ENCODE results near the gene HCK.
"Not testable (repeated sequence)": the region's sequence is repeated elsewhere in the genome, so short reads cannot be mapped to it uniquely, and the experiment has no call there.

HCK gene

DNA sequence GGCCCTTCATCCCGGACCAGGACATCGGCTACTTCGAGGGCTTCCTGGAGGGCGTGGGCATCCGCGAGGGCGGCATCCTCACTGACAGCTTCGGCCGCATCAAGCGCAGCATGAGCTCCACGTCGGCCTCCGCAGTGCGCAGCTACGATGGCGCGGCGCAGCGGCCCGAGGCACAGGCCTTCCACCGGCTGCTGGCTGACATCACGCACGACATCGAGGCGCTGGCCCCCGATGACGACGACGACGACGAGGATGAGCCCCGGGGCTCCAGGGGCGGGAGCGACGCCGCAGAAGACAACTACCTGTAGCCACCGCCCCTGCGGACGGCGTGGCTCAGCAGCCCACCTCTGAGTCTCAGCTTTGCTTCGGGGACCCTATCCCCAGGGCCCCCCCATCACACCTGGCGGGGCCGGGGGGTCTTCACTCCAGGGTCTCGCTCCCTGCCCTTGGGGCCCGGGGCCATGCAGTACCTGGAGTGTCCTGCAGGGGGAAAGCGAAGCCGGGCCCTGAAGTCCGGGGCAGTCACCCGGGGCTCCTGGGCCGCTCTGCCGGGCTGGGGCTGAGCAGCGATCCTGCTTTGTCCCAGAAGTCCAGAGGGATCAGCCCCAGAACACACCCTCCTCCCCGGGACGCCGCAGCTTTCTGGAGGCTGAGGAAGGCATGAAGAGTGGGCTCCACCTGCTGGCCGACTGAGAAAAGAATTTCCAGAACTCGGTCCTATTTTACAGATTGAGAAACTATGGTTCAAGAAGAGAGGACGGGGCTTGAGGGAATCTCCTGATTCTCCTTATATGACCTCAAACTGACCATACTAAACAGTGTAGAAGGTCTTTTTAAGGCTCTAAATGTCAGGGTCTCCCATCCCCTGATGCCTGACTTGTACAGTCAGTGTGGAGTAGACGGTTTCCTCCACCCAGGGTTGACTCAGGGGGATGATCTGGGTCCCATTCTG, 20.8 kb upstream of the HCK start:
- peak; percentile 38 to 57 for DNase-seq

DNA sequence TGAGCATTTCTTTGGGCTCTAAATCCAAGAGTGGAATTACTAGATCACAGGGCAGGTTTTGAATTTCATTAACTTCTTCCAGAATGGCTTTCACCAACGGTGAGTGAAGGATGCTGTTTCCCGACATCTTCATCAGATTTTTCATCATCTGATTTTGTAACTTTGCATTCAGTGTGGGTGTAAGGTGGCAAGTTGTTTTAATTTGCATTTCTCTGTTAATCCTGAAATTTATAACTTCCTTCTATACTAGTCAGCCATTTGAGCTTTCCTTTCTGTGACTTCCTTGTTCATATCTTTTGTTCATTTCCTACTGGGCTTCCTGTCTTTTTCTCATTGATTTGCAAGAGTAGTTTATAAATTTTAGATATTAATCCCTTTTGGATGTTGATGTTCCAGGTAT, 18.7 kb upstream of the HCK start:
- DNase-seq = no peak

DNA sequence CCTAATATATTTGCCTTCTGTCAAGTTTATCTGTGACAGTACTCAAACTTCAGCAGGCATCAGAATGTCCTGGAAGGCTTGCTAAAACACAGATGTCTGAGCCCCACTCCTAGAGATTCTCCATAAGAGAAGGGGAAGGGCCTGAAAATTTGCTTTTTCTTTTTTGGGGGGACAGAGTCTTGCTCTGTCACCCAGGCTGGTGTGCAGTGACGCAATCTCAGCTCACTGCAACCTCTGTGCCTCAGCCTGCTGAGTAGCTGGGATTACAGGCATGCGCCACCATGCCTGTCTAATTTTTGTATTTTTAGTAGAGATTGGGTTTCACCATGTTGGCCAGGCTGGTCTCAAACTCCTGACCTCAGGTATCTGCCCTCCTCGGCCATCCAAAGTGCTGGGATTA, 18.3 kb upstream of the HCK start:
- DNase-seq = not testable (repeated sequence)

DNA sequence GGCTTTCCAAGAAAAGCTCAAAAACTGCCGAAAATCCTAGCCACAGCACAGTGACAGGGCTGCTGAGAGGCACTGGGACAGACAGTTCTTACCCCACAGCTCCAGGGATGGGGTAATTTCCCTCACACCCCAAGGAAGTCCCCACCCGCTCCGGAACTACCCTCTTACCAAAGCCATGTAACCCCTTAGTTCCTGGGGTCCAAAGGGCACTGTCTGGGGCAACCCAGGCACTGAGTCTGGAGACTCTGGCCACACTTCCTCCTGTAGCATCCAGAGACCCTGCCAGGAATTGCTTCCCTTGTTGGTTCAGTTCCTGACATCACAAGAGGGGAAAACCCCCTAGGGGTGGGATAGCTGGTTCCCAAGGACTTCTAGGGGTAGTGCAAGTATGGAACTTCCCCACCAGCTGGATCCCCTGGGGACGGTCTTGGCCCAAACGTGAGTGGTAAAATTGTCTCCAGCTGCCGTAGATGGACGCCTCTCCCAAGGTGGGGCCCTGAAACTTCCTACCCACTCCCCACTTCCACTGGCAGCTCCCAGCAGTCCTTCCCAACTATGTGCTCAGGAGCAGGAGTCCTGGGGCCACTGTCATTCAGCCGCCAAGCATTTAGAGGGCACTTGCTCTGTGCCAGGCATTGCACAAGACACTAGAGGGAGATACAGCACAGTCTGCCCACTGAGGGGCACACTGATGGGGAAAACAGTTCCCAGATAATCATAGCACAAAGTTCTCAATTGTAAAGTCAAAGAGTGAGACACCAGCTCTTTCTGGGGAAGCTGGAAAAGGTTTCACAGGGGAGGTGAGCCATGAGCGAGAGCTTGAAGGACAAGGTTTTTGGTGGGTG, 17.2 kb upstream of the HCK start:
- DNase-seq = no peak

DNA sequence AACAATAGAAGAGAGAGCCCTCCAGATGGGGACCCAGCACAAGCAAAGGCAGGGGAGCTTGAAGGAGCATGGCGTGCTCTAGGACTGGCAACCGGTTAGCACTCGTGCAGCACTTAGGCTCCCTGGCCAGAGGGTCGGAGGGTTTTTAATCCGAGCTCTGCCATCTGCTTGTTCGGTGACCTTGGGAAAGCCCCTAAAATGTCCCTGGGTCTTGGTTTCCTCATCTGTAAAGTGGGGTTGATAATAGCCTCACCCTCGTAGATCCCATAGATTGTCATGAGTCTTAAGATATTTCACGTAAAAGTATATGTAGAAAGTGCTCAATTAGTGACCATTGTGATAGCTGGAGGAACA, 16.6 kb upstream of the HCK start:
- DNase-seq = no peak

DNA sequence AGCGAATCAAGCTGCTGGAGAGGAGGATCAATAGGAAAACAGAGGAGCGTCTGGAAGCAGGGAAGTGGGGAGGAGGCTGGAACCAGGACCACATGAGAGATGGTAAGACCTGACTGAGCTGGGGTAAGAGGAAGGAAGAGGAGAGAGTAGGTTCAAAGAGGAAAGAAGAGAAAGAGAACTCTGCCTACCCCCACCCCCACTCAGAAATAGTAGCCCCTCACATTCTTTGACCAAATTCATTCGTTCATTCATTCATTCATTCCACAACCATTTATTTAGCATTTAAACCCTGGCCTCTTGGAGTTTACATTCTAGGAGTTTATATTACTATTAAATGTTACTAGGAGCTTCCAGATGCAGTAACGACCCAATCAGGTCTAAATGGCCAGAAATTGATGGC, 15.8 kb upstream of the HCK start:
- no peak for DNase-seq

DNA sequence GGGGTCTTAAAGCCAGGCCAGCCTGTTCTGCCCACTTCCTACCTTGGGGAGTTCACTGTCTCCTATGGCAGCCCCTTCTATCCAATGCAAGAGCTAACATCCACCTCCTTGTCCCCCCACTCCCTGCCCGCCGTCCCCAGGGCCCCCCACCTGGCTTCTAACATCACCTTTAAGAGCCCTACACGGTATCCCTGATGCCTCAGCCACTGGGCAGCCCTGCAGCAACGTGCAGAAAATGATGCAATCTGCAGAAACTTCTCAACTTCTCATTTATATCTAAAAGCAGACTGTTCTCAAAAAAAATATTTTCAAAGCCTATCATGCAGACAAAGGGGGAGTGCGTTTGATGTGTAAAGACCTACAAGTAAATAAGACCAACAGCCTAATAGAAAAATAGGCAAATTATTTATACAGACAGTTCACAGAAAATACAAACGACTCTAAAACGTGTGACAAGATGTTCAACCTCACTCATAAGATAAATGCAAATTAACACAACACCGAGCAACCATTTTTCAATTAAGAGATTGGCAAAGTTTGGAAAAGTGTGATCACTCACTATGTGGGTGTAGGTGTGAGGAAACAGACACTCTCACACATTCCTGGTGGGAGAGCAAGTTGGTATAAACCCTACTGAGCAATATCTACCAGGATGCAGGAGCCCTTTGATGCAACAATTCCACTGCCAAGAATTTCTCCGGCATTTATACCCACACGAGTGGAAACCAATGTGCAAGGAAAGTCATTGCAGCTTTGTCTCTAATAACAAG, 15.1 kb upstream of the HCK start:
- DNase-seq = no peak

DNA sequence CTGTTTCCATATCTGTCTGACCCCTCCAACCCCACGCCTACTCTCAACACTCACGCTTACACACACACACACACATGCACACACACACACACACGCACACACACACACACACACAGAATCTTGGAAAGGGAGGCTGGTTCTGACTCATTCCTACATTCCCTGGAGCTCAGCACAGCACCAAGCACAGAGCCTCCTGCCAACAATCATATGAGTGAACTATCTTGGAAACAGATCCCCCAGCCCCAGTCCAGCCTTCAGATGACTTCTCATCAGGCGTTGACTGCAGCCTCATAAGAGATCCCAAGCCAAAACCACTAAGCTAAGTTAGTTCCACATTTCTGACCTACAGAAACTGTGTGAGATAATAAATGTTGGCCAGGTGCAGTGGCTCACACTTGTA, 14.1 kb upstream of the HCK start:
- no peak for DNase-seq

DNA sequence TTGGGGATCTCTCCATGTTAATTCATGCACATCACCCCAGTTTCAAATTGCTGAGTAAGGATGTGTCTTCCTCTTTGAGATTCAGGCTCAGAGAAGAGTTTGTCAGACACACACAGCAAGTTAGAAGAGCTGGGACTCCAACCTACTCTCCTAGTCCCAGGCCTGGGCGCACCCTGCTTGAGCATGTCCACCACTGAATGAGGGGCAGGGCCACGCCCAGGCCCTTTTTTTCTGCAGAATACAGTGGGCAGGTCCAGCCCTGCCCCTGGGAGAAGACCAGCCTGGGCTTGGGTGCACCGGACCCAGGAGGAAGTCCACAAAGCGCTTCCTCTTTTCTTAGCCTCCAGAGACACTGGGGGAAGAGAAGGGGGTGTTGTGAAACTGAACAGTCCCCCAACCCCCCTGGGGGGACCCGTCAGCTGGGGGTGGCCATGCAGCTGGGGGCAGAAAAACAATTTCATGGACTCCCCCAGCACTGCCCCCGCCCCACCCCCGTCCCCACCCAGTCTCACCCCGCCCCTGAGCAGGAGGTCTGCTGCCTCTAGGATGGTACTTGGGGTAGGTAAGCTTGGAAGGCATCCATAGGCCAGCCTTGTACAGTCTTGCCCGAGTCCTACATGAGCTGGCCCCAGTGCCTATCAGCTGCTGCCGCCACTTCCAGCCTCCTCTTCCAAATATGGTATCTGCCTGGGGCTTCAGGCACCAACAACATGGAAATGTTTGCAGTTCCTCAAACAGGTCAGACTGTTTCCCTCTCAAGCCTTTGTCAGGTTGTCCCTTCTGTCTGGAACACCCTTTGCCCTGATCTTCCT, 11.7 kb upstream of the HCK start:
- DNase-seq = no peak

DNA sequence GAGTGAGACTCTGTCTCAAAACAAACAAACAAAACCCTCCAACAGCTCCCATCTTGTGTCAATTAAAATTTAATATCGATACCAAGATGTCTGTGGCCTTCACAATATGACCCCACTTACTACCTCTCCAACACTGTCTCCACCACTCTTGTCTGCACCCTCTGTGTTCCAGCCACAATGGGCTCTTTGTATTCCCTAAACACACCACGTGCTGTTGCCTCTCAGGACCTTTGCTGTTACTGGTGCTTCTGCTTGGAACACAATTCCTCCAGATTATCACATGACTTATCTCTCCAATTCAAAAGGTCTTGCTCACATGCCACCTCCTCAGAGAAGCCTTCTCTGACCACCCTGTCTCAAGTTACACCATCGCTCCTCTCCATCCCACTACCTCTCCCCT, 6.0 kb upstream of the HCK start:
- no peak for DNase-seq

DNA sequence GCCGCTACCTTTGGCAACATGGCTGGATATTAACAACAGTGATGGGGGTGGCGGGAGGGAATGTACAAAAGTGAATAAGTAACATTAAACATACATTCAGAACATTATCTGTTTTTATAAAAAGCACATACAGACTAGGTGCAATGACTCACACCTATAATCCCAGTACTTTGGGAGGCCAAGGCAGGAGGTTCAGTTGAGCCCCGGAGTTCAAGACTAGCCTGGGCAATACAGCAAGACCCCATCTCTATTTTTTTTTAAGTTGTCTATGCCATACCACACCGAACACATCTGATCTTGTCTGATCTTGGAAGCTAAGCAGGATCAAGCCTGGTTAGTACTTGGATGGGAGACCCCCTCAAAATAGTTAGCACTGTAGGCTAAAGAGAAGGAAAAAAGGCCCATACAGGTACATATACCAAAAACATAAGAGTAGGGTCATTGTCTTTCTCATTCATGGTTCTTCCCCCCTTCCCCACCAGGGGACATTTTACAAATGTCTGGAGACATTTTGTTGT, 1.7 kb upstream of the HCK start:
- DNase-seq = no peak

DNA sequence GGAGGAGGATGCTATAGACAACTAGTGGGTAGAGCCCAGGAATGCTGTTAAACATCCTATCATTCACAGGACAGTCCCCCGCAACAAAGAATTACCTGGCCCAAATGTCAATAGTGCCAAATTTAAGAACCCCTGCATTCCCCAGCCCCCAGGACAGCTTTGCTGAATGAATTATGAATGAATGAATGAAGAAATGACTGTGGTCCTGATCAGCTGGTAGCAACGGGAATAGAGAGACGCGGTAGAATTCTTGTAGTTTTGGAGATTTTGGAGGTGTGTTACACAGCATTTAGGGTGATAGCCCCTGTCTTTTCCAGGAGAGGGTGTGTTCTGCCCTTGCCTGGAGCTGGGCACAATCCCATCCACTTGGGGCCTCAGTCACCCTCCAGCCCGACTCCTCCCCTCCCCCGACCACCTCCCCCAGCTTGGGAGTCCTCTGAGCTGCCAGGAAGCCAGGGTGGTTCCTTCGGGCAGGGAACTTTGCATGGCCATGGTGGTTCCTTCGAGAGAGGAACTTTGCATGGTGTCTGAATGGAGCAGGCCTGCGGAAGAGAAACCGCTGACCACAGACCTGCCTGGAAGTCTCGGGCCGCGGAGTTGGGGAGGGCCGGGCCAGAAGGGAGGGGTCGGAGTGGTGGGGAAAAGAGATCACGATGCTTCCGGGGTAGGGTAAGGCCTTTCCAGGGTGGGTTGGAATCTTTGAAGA, 1.0 kb upstream of the HCK start:
- DNase-seq = no peak

DNA sequence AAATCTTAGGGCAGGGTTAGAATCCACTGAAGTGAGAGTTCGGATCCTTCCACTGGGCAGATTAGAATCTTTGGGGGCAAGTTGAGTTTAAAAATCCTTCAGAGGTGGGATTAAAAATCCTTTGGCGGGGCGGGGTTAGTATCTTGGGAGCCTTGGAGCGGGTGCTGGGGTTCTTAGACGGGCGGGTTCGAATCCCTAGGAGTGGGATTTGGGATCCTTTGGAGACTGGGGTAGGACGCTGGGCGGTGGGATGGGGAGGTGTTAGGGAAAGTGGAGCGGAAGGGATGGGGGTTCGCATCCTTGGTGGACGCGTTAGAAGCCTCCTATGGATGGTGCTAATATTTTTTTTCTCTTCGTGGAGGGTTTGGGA, 337 bp upstream of the HCK start:
- no peak for DNase-seq

DNA sequence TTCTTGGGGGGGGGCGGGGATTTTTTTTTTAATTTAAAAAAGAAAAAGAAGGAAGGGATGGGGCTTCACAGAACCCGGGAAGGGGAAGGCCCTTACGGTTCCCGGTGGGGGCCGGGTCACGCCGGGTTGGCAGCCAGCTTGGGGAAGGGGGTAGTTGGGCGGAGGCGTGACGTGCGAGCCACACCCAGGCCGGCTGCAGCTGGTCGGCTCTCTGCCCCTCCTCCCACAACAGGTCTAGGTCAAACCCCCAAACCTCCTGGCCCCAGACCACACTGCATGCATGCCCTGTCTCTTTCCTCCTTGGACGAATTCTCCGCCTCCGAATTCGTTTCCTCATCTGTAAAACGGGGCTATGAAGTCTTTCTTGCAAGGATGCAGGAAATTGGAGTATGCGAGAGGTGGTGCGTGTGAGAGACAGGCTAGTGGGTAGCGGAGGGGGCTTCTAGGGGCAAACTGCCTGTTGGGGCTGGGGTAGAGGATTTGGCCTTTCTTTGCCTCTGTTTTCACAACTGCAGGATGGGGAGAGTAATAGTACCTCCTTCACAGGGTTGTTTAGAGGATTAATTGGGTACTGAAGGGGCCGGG, 828 bp downstream of the HCK start:
- DNase-seq = no peak

DNA sequence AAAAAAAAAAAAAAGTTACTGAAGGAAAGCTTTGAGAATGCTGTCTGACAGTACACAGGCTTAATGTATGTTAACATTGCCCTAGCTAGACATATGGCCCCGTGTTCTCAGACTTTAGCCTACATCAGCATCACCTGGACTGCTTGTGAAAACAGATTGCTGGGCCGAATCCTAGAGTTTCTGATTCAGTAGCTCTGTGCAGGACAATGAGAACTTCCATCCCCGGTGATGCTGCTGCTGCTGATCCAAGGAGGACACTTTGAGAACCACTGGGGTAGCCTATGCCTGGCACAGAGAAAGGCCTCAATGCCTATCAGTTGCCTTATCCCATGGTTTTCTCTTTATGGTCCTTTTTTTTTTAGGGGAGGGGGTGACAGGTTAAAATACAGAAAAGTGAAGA, 1.6 kb downstream of the HCK start:
- DNase-seq = no peak

DNA sequence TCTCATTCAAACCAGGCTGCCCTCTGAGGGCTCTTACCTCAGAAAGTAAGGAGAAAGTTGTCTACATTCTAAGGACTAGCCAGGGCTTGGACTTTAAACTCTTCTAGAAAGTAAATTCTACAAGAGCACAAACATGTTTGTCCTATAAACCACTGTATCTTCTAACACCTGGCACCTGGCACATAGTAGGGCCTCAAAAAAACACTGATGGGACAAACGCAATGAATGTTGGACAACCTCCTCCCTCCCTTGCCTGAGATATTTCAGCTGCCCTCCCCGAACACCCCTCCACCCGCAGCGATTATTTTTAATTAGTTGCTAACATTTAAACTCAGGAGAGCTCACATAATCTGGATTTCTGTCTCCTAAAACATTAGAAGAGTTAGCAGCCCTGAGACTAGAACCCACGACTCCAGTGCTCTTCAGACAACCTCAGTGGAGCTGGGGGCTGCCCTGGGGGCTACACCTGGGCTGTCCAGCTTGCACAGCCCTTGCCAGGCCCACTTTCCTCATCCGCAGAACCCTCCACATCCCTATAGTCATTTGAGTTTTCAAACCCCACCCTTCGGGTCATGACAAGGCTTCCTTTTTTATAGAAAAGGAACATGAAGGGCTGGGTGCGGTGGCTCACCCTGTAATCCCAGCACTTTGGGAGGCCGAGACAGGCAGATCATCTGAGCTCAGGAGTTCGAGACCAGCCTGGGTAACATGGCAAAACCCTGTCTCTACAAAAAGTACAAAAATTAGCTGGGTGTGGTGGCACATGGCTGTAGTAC, 4.9 kb downstream of the HCK start:
- no peak for DNase-seq

DNA sequence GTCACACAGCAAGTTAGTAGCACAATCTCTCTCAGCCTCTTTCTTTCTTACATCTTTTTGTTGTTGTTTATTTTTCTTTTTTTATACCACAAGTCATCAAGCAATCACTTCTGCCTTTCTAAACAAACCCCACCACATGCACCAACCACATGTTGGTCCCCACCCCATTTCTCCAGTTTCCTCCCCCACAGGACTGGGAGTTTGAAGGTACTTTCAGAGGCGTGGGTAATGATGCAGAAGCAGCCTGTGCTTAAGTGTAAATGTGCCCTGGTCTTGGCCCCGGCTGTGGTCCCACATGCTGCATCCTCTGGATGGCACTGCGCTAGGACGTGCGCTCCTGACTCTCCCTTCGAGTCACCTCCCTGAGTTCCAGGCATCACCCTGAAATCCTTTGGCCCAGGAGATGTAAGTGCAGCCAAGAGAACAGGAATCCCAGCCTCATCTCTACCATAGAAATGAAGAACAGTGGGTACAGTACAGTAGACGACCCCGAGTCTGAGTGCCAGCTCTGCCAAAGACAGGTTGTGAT, 5.7 kb downstream of the HCK start:
- no peak for DNase-seq

DNA sequence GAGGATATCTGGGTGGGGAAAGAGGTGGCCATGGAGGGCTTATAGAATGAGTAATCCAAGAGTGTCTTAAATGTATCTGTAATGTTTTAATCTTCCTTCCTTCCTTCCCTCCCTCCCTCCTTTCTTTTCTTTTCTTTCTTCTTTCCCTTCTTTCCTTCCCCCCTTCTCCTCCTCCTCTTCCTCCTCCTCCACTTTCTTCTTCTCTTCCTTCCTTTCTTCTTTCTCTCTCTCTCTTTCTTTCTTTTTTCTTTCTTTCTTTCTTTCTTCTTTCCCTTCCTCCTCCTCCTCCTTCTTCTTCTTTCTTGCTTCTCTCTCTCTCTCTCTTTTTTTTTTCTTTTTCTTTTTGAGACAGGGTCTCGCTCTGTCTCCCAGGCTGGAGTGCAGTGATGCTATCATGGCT, 7.1 kb downstream of the HCK start:
- no peak for DNase-seq

DNA sequence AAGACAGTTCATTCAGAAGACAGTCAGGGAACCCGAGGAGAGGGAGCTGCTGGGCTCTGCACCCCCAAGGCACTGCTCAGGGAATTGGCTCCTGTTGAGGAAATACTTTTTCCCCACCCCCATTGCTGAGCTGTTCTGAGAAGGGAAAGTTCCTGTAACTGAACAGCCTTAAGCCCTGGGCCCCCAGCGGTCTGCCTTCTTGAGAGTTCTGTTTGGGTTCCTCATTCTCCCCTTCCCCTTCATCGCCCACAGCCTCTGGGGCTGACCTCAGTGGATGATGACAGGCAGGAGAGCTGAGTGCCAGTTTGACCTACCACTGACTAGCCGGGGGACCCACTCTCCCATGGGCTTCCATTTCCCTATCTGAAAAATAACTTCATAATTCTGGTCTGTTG, 10.7 kb downstream of the HCK start:
- no peak for DNase-seq

DNA sequence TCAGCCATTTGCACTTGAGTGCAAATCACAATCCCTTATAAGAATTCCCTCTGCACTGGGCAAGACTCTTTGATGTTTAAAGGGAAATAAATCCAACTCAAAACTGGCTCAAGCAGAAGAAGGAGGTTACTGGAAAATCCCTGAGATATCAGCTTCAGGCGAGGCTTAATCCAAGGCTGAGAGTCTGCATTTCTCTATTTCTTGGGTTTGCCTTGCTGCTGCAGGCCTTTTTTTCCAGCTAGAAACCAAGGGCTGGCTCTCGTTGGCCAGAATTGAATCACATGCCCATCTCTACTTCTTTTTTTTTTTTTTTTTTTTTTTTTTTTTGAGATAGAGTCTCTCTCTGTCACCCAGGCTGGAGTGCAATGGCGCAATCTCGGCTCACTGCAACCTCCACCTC, 11.7 kb downstream of the HCK start:
- no peak for DNase-seq

Data from stimulated activated CD4-positive, alpha-beta T cell treated with anti-CD3 and anti-CD28 coated beads, Interleukin-4, amount 100 ng/mL, for 4 hours (primary cell).